K562 (cell line): Measurements from ENCODE around the gene DMRT2. TPM values are rescaled to one million over a fixed set of nuclear protein-coding genes. Genes with fewer than 3 reads are reported as not detected.

Experiments
- ATAC-seq: fragments of 200-7000 bp; cut with Tn5 transposase; 3 replicates; pipeline ENCODE4 v1.9.1; 2020; ENCODE audit warnings: moderate library complexity
- BruUV-seq: library from RNA; stranded (reverse); fragments of 400-500 nt; replicated peaks from 2 replicates; lab custom pipeline; 2021; lab: Mats Ljungman, UMichigan
- CTCF ChIA-PET: fragments of 300-600 bp; formaldehyde crosslinking; extraction: SDS; loops from one replicate; lab custom pipeline; 2021; ENCODE audit warnings: low intra/inter-chr PET ratio; lab: Yijun Ruan, JAX
- POLR2A ChIA-PET: fragments of 300-600, 350-650 bp; sonication (Branson Sonifier 250); formaldehyde crosslinking; extraction: SDS; loops from one replicate; lab custom pipeline; 2021; ENCODE audit warnings: antibody characterized with exemption, inconsistent platforms; lab: Yijun Ruan, JAX
- DNase-seq, 4 experiments: peaks; one replicate each; pipeline versions ENCODE4 v3.0.0 to v3.0.0-alpha.2; 2011 to 2018; ENCODE audit warnings: low spot score in 3 of 4, mixed read lengths in 3 of 4; ENCODE audit errors: extremely low read depth in 1 of 4
- FAIRE-seq: peaks from 2 replicates; lab custom pipeline; 2011; peaks lifted over from hg19 to GRCh38; lab: Jason Lieb, UNC
- H2AFZ ChIP-seq: 2 replicates; pipeline ENCODE4 v1.6.0; 2011; ENCODE audit warnings: low read depth, low read length, control low read depth, inconsistent platforms
- H3K27ac ChIP-seq: fragments of 200-600 bp; 3 replicates; pipeline ENCODE4 v1.8.0; 2011; ENCODE audit warnings: low read depth, mild to moderate bottlenecking, control low read depth, inconsistent platforms, low read length, moderate library complexity, mixed read lengths; ENCODE audit errors: extremely low read depth
- H3K27me3 ChIP-seq, 2 experiments: fragments of 300-600 bp in 1 of 2; 2 replicates in 1 of 2; 3 replicates in 1 of 2; pipeline versions ENCODE4 v1.6.0 to v1.8.0; 2011; ENCODE audit warnings: inconsistent platforms in 2 of 2, low read length in 2 of 2, mild to moderate bottlenecking in 1 of 2, mixed read lengths in 1 of 2, moderate library complexity in 1 of 2; ENCODE audit not compliant: control insufficient read depth in 2 of 2, insufficient read depth in 2 of 2
- H3K36me3 ChIP-seq: fragments of 300-600 bp; 3 replicates; pipeline ENCODE4 v1.8.0; 2011; ENCODE audit warnings: mild to moderate bottlenecking, low read length, inconsistent platforms; ENCODE audit not compliant: control insufficient read depth, insufficient read depth
- H3K4me1 ChIP-seq, 2 experiments: fragments of 200-600 bp in 1 of 2; replicated peaks in 1 of 2; 2 replicates in 1 of 2; 3 replicates in 1 of 2; pipeline versions ENCODE4 v1.5.1 to v1.8.0; 2011; ENCODE audit warnings: inconsistent platforms in 2 of 2, low read length in 2 of 2, mild to moderate bottlenecking in 1 of 2, mixed read lengths in 1 of 2, moderate library complexity in 1 of 2; ENCODE audit not compliant: control insufficient read depth in 2 of 2, insufficient read depth in 2 of 2
- H3K4me2 ChIP-seq: 2 replicates; pipeline ENCODE4 v1.6.1; 2011; ENCODE audit warnings: low read length, control low read depth, inconsistent platforms, mixed read lengths; ENCODE audit not compliant: insufficient read depth
- H3K4me3 ChIP-seq: fragments of 200-600 bp; sonication (generic), shearing (Covaris generic); 2 replicates; pipeline ENCODE4 v1.5.1; 2016; ENCODE audit warnings: control low read depth, inconsistent platforms
- H3K79me2 ChIP-seq: fragments of 200-600 bp; 3 replicates; pipeline ENCODE4 v1.8.0; 2011; ENCODE audit warnings: low read length, inconsistent platforms; ENCODE audit not compliant: control insufficient read depth, insufficient read depth
- H3K9ac ChIP-seq, 2 experiments: 2 replicates each; pipeline versions ENCODE4 v1.6.0 to v1.6.1; 2011; ENCODE audit warnings: low read depth in 2 of 2, low read length in 2 of 2, control low read depth in 1 of 2, inconsistent platforms in 1 of 2, mild to moderate bottlenecking in 1 of 2, mixed read lengths in 1 of 2; ENCODE audit not compliant: insufficient read depth in 1 of 2
- H3K9me1 ChIP-seq: one replicate; pipeline ENCODE4 v1.6.0; 2011; ENCODE audit warnings: inconsistent platforms, mild to moderate bottlenecking, low read length, moderate library complexity; ENCODE audit not compliant: control insufficient read depth, insufficient read depth
- H3K9me3 ChIP-seq: replicated peaks from 2 replicates; pipeline ENCODE4 v1.5.1; 2011; ENCODE audit warnings: low read depth, low read length, inconsistent platforms; ENCODE audit not compliant: control insufficient read depth, insufficient read depth
- H4K20me1 ChIP-seq: replicated peaks from 2 replicates; pipeline ENCODE4 v1.6.1; 2011; ENCODE audit warnings: low read length, inconsistent platforms, mixed read lengths; ENCODE audit not compliant: control insufficient read depth, insufficient read depth
- CBX8 ChIP-seq: fragments of 200-600 bp; sonication (generic); IDR thresholded peaks from 2 replicates; pipeline ENCODE4 v1.6.1; 2012; ENCODE audit warnings: borderline replicate concordance, mixed run types, low read depth, mild to moderate bottlenecking, moderate library complexity, mixed read lengths, low read length, control low read depth, inconsistent platforms; ENCODE audit not compliant: poor library complexity, severe bottlenecking; ENCODE audit errors: extremely low read depth
- ETV6 ChIP-seq, 3 experiments: fragments of 150-350 bp in 1 of 3; sonication (generic) in 1 of 3; formaldehyde crosslinking in 1 of 3; IDR thresholded peaks; 2 replicates each; pipeline versions ENCODE4 v1.6.1 to v1.8.0; 2014 to 2022; ENCODE audit warnings: borderline replicate concordance in 2 of 3, low read depth in 2 of 3, antibody characterized with exemption in 1 of 3, low read length in 1 of 3, mild to moderate bottlenecking in 1 of 3, missing genetic modification reagents in 1 of 3
- HMGN3 ChIP-seq: IDR thresholded peaks from 2 replicates; pipeline ENCODE4 v1.6.1; 2011; ENCODE audit warnings: borderline replicate concordance, low read depth, mild to moderate bottlenecking, mixed read lengths, low read length; ENCODE audit not compliant: insufficient read length; ENCODE audit errors: extremely low read depth
- KAT2B ChIP-seq: IDR thresholded peaks from one replicate; pipeline ENCODE4 v1.6.1; 2012; ENCODE audit warnings: low read depth, mild to moderate bottlenecking, control low read depth, inconsistent platforms, low read length, moderate library complexity
- MAZ ChIP-seq, 2 experiments: fragments of 450-650 bp in 1 of 2; sonication (generic) in 1 of 2; formaldehyde crosslinking; IDR thresholded peaks in 1 of 2; conservative IDR thresholded peaks in 1 of 2; 2 replicates each; pipeline versions ENCODE4 v1.4.0 to v1.5.0; 2020; ENCODE audit warnings: mild to moderate bottlenecking in 1 of 2, missing genetic modification reagents in 1 of 2
- NFYB ChIP-seq: IDR thresholded peaks from 2 replicates; pipeline ENCODE4 v1.6.1; 2011; ENCODE audit warnings: mild to moderate bottlenecking, moderate library complexity; ENCODE audit not compliant: insufficient read length; ENCODE audit errors: extremely low read depth
- NR3C1 ChIP-seq: sonication (generic); formaldehyde crosslinking; IDR thresholded peaks from 2 replicates; pipeline ENCODE4 v1.8.1; 2022; ENCODE audit warnings: missing genetic modification reagents
- ZNF175 ChIP-seq: fragments of 200-800 bp; sonication (Bioruptor generic); IDR thresholded peaks from 2 replicates; pipeline ENCODE4 v1.6.1; 2016; ENCODE audit warnings: low read depth, mild to moderate bottlenecking, missing genetic modification characterization, missing compliant biosample characterization
- ZNF184 ChIP-seq: sonication (generic); formaldehyde crosslinking; IDR thresholded peaks from 2 replicates; pipeline ENCODE4 v1.5.0; 2020; ENCODE audit warnings: missing genetic modification reagents
- ZNF431 ChIP-seq: sonication (generic); formaldehyde crosslinking; IDR thresholded peaks from 2 replicates; pipeline ENCODE4 v1.8.0; 2022; ENCODE audit warnings: mild to moderate bottlenecking, missing genetic modification reagents
- ZNF551 ChIP-seq: fragments of 250-450 bp; sonication (Bioruptor Pico); IDR thresholded peaks from 2 replicates; pipeline ENCODE4 v1.5.0; 2021; ENCODE audit warnings: mild to moderate bottlenecking, moderate library complexity
- in situ Hi-C: fragments of 300-500 bp; cut with MboI; formaldehyde crosslinking; loops from 4 replicates; pipeline ENCODE4 v1.15.0; 2018; ENCODE audit warnings: inconsistent platforms, mixed read lengths
- intact Hi-C: fragments of 100-400 bp; cut with micrococcal nuclease; formaldehyde crosslinking; loops from 2 replicates; pipeline ENCODE4 v1.14.2; 2022
- polyA plus RNA-seq, 8 experiments: library from polyadenylated mRNA; depleted of rRNA in 4 of 8; stranded (reverse) in 5 of 8; unstranded in 3 of 8; fragments of >200 nt; fragmentation: Nextera tagmentation in 2 of 8; fragmentation: Illumina TruSeq in 1 of 8; extraction: Ambion mirVana in 2 of 8; extraction: Trizol in 1 of 8; gene quantifications; 2 replicates each; pipeline versions ENCODE4 v1.2.1 to v1.2.3, GENCODE V29; 2011 to 2014; ENCODE audit warnings: inconsistent platforms in 1 of 8, missing spikeins in 1 of 8
- total RNA-seq, 7 experiments: library from RNA; depleted of rRNA in 6 of 7; stranded (reverse); fragments of >200 nt in 6 of 7; fragmentation: Illumina TruSeq in 2 of 7; extraction: Trizol in 2 of 7; gene quantifications; 2 replicates each; pipeline versions ENCODE4 v1.2.1 to v1.2.3, GENCODE V29; 2011 to 2021; ENCODE audit warnings: low replicate concordance in 1 of 7
- TF ChIP-seq, protein P1 (sequence below): fragments of 250-450 bp; sonication (Bioruptor Pico); IDR thresholded peaks from 2 replicates; pipeline ENCODE4 v1.4.0; 2020; ENCODE audit warnings: mild to moderate bottlenecking, moderate library complexity
- TF ChIP-seq, protein P2 (sequence below), 2 experiments: fragments of 450-650 bp in 1 of 2; sonication (generic) in 1 of 2; formaldehyde crosslinking; conservative IDR thresholded peaks; 2 replicates each; pipeline versions ENCODE4 v1.4.0 to v1.8.1; 2020 to 2022; ENCODE audit warnings: mild to moderate bottlenecking in 1 of 2, missing genetic modification reagents in 1 of 2
- TF ChIP-seq, protein P3 (sequence below): fragments of 450-650 bp; IDR thresholded peaks from 2 replicates; pipeline ENCODE4 v1.6.1; 2017; ENCODE audit warnings: antibody characterized with exemption

Gene DMRT2
- total and polyA plus RNA-seq, 9 of the 15 experiments (the other 6 are each of a cell fraction or from before 2014, with no cell fraction given): not detected

DNA sequence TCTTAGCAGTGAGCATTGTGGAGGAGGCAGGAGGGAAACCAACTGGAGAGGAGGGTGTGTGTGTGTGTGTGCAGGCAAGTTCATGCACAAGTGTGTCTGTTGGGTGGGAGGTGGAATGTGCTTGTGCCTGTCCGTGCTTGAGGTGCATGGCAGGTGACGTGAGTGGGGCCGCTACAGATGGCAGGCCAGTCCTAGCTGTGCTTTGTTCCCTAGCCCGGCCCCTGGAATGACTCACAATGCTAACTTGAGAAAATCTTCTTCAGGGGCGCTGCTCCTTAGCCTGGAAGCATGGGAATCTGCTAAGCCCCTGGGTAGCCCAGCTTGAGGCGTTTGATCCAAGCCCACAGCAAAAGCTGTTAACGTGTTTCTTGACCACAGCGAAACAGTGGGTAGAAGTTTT is 25.0 kb upstream of the DMRT2 start (continued):
- TF ChIP-seq, protein P1, sequence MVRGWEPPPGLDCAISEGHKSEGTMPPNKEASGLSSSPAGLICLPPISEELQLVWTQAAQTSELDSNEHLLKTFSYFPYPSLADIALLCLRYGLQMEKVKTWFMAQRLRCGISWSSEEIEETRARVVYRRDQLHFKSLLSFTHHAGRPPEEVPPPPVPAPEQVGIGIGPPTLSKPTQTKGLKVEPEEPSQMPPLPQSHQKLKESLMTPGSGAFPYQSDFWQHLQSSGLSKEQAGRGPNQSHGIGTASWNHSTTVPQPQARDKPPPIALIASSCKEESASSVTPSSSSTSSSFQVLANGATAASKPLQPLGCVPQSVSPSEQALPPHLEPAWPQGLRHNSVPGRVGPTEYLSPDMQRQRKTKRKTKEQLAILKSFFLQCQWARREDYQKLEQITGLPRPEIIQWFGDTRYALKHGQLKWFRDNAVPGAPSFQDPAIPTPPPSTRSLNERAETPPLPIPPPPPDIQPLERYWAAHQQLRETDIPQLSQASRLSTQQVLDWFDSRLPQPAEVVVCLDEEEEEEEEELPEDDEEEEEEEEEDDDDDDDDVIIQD (CRISPR knock-in tag): no peak
- TF ChIP-seq, protein P2, sequence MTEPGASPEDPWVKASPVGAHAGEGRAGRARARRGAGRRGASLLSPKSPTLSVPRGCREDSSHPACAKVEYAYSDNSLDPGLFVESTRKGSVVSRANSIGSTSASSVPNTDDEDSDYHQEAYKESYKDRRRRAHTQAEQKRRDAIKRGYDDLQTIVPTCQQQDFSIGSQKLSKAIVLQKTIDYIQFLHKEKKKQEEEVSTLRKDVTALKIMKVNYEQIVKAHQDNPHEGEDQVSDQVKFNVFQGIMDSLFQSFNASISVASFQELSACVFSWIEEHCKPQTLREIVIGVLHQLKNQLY (CRISPR knock-in tag; conservative IDR thresholded peaks at IDR 0.05): no peak

DNA sequence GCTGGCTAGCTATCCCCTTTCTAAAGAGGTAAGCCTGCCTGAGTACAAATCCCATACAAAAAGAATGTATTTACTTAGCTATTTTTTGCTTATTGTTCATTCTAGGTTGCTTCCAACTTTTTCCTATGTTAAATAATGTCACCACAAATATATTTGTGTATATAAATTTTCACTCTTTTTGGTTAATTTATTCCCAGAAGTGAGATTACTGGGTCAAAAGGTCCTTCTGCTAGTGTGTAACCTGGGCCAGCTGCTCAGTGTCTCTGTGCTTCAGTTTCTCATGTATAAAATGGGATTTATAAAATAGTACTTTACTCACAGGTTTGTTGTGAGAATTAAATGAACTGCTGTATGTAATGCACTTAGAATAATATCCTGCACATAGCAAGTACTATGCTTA is 23.9 kb upstream of the DMRT2 start:
- no peaks in the 10 kb centered on the region for H3K36me3 ChIP-seq
- no peak for DNase-seq
- no peak overlapping the region for H3K9ac ChIP-seq
- no peak overlapping the region for H3K27ac ChIP-seq
- H3K79me2 ChIP-seq: no peaks in the 10 kb centered on the region
- POLR2A ChIA-PET: no interaction called here
- no peak overlapping the region for H2AFZ ChIP-seq
- no peaks in the 10 kb centered on the region for H4K20me1 ChIP-seq
- CTCF ChIA-PET: no interaction called here
- no peak for FAIRE-seq
- intact Hi-C loops: no loop called here
- no peaks in the 10 kb centered on the region for H3K9me1 ChIP-seq
- no peak overlapping the region for H3K4me2 ChIP-seq
- no peaks in the 10 kb centered on the region for H3K9me3 ChIP-seq
- no peak overlapping the region for H3K4me3 ChIP-seq
- no peaks in the 10 kb centered on the region; a peak in 1 of 5 replicates for H3K27me3 ChIP-seq
- in situ Hi-C loops: no loop called here
- TF ChIP-seq ZNF175 (CRISPR knock-in tag): no peak
- TF ChIP-seq ZNF184: no peak
- TF ChIP-seq ZNF551 (CRISPR knock-in tag): no peak
- TF ChIP-seq, protein P3, sequence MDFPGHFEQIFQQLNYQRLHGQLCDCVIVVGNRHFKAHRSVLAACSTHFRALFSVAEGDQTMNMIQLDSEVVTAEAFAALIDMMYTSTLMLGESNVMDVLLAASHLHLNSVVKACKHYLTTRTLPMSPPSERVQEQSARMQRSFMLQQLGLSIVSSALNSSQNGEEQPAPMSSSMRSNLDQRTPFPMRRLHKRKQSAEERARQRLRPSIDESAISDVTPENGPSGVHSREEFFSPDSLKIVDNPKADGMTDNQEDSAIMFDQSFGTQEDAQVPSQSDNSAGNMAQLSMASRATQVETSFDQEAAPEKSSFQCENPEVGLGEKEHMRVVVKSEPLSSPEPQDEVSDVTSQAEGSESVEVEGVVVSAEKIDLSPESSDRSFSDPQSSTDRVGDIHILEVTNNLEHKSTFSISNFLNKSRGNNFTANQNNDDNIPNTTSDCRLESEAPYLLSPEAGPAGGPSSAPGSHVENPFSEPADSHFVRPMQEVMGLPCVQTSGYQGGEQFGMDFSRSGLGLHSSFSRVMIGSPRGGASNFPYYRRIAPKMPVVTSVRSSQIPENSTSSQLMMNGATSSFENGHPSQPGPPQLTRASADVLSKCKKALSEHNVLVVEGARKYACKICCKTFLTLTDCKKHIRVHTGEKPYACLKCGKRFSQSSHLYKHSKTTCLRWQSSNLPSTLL: no peak
- no peak for TF ChIP-seq KAT2B
- no peak for TF ChIP-seq NFYB
- TF ChIP-seq ETV6 (IDR thresholded peaks at IDR 0.05; ENCODE audit: borderline replicate concordance in 1 of 2, low read depth in 2 of 2, low read length in 1 of 2): no peak
- TF ChIP-seq ETV6 (CRISPR knock-in tag; IDR thresholded peaks at IDR 0.05; ENCODE audit: borderline replicate concordance): no peak
- TF ChIP-seq CBX8: no peak
- no peak for TF ChIP-seq MAZ (CRISPR knock-in tag; conservative IDR thresholded peaks at IDR 0.05 in 1 of 2, IDR thresholded peaks at IDR 0.05 in 1 of 2)
- TF ChIP-seq HMGN3: no peak
- no peak for TF ChIP-seq NR3C1 (CRISPR knock-in tag)
- TF ChIP-seq ZNF431 (CRISPR knock-in tag): no peak
- no peaks in the 10 kb centered on the region for H3K4me1 ChIP-seq
- ATAC-seq: no peak
- no TSS peak for BruUV-seq
